ENCODE data around the gene ANKLE2. TPM values are rescaled to one million over a fixed set of nuclear protein-coding genes. Genes with fewer than 3 reads are reported as not detected.

Gene ANKLE2
- total and polyA plus RNA-seq, 2 of the 8 experiments (the other 6 are each of a cell fraction or from before 2014, with no cell fraction given): 41.0 to 64.9 TPM

DNA sequence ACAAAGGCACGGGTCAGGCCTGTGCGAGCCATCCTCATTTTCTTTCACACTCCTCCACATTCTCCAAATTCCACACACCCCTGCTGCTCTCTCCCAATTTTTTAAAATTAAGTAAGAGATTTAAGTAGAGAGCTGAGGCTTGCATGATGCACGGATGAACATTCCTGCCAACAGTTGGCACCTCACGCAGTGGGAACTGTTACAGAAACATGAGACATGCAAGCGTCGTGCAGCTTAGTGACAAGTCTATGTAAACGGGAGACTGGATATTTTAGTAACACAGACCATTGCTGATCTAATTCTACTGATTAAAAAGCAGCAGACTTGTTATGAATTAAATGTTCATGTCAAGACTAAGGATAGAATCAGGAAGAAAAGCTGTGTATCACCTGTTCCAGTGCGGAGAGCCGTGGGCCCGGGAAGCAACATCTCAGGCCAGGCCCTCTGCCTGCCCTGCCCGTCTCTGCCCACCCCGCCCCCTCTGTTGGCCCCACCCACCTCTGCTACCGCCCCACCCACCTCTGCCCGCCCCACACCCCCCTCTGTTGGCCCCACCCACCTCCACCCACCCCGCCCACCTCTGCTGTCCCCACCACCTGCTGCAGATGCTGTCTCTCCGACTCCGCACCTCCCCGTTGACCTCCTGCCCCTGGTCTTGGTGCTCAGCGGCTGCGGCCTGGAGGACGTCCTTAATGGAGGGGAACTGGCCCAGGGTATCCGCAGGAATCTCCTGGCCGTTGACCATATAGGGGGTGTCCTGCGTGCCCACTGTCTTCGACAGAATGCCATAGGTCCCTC is 45.9 kb upstream of the ANKLE2 start:
- Histone ChIP-seq H3K56ac (replicated peaks; ENCODE audit: insufficient read length, low read depth, low read length) (no peak overlapping the region), H2BK12ac (ENCODE audit: low read depth, low read length) (no peak overlapping the region), H2AFZ (ENCODE audit: low read length) (no peak overlapping the region), H4K91ac (replicated peaks; ENCODE audit: insufficient read length, low read length) (no peak overlapping the region), H2BK15ac (ENCODE audit: low read length) (no peak overlapping the region), H3K4me3 (ENCODE audit: extremely low read depth in 1 of 4, insufficient read depth in 2 of 4, low read depth in 3 of 4, low read length in 4 of 4) (no peak overlapping the region), H3K36me3 (ENCODE audit: control insufficient read depth in 2 of 4, insufficient read depth in 4 of 4, low read length in 3 of 4) (peaks cover 23 to 53% (median 41%) of the 10 kb centered on the region in 4 experiments; a peak in 7 of 8 replicates), H3K9me3 (ENCODE audit: insufficient read depth in 2 of 2, low read depth in 1 of 2, low read length in 1 of 2) (no peaks in the 10 kb centered on the region), H3K79me2 (ENCODE audit: control insufficient read depth in 1 of 2, insufficient read depth in 2 of 2, low read length in 2 of 2) (peaks cover 0 to 13% of the 10 kb centered on the region in 2 experiments; a peak in 2 of 4 replicates), H2BK20ac (ENCODE audit: low read length) (no peak overlapping the region), H2AK5ac (ENCODE audit: low read depth, low read length) (no peak overlapping the region), H3K18ac (ENCODE audit: extremely low read depth, low read length) (no peak overlapping the region), H3K4me2 (ENCODE audit: insufficient read depth in 1 of 2, low read depth in 2 of 2, low read length in 2 of 2) (no peak overlapping the region), H4K8ac (ENCODE audit: extremely low read depth, insufficient read depth, low read length) (no peak overlapping the region), H4K5ac (ENCODE audit: insufficient read length, low read depth, low read length) (no peak overlapping the region), H2BK120ac (replicated peaks; ENCODE audit: low read depth, low read length) (no peak overlapping the region), H3K27me3 (replicated peaks in 1 of 4; ENCODE audit: control insufficient read depth in 3 of 4, extremely low read depth in 1 of 4, insufficient read depth in 3 of 4, low read length in 3 of 4) (no peaks in the 10 kb centered on the region), H3K4me1 (replicated peaks in 1 of 4; ENCODE audit: control insufficient read depth in 3 of 4, insufficient read depth in 4 of 4, low read length in 3 of 4) (no peaks in the 10 kb centered on the region; a peak in 1 of 7 replicates), H3K14ac (ENCODE audit: insufficient read length) (no peak overlapping the region), H3K4ac (replicated peaks; ENCODE audit: insufficient read length, low read depth, low read length) (no peak overlapping the region), H3K23ac (ENCODE audit: insufficient read length) (no peak overlapping the region), H3K23me2 (ENCODE audit: low read depth, low read length) (no peaks in the 10 kb centered on the region), H3K9ac (replicated peaks in 1 of 4; ENCODE audit: extremely low read depth in 1 of 4, low read depth in 3 of 4, low read length in 3 of 4) (no peak overlapping the region), H3K27ac (ENCODE audit: low read depth, low read length) (no peak overlapping the region), H3K79me1 (ENCODE audit: low read depth, low read length) (peaks cover 6% of the 10 kb centered on the region), H4K20me1 (replicated peaks in 1 of 2; ENCODE audit: control insufficient read depth in 1 of 2, insufficient read depth in 2 of 2, low read length in 2 of 2) (peaks cover 9 to 16% of the 10 kb centered on the region in 2 experiments), H2BK5ac (ENCODE audit: low read depth, low read length) (no peak overlapping the region)
- DNase-seq (ENCODE audit: low read depth in 1 of 2, low spot score in 2 of 2): no peak
- ChIA-PET CTCF (ENCODE audit: partially characterized antibody) (interaction anchor here (0.6 to 2.0 kb wide), 6 partner anchors 32 to 115 kb away, joined by 3 to 8 read pairs (median 4); no protein-coding TSS in a partner anchor), POLR2A (ENCODE audit: partially characterized antibody) (interaction anchor here (0.6 to 2.2 kb wide), 4 partner anchors 11 to 273 kb away, joined by 3 to 4 read pairs (median 4); no protein-coding TSS in a partner anchor)
- 88% methylated on average over 18 of the region's 25 CpGs; no CpG with 5 or more reads in 1 of the 2 experiments for WGBS, 2 experiments (ENCODE audit: extremely low coverage in 1 of 2, insufficient coverage in 1 of 2, insufficient read length in 1 of 2, insufficient replicate concordance in 2 of 2, low coverage in 1 of 2, low lambda C conversion rate in 2 of 2, missing lambda C conversion rate in 1 of 2)
- no peak for FAIRE-seq
- TF ChIP-seq PHF8 (conservative IDR thresholded peaks at IDR 0.05; ENCODE audit: low read depth, low read length) (no peak), JUN (IDR thresholded peaks at IDR 0.05; ENCODE audit: low read depth, low read length) (no peak), BRCA1 (IDR thresholded peaks at IDR 0.05; ENCODE audit: low read depth, low read length) (no peak), ZNF274 (IDR thresholded peaks at IDR 0.05; ENCODE audit: borderline replicate concordance, extremely low read depth, low read length) (no peak), POU5F1 (IDR thresholded peaks at IDR 0.05; ENCODE audit: low read depth, low read length) (no peak), SIRT6 (IDR thresholded peaks at IDR 0.05; ENCODE audit: low read length) (no peak), POLR2A (IDR thresholded peaks at IDR 0.05; ENCODE audit: control extremely low read depth in 1 of 2, low read depth in 2 of 2, low read length in 2 of 2) (no peak), RXRA (IDR thresholded peaks at IDR 0.05; ENCODE audit: insufficient read depth, low read depth, low read length) (no peak), JUND (IDR thresholded peaks at IDR 0.05; ENCODE audit: low read length) (no peak), NANOG (IDR thresholded peaks at IDR 0.05; ENCODE audit: insufficient read depth, low read depth, low read length, poor library complexity, severe bottlenecking) (no peak), SAP30 (IDR thresholded peaks at IDR 0.05; ENCODE audit: insufficient read depth, insufficient replicate concordance, low read length) (no peak), TEAD4 (IDR thresholded peaks at IDR 0.05; ENCODE audit: low read depth, low read length) (no peak), SRF (IDR thresholded peaks at IDR 0.05; ENCODE audit: low read depth, low read length) (no peak)

All from H1 (cell line).